ENCODE data around the gene CDC42EP2.

DNA sequence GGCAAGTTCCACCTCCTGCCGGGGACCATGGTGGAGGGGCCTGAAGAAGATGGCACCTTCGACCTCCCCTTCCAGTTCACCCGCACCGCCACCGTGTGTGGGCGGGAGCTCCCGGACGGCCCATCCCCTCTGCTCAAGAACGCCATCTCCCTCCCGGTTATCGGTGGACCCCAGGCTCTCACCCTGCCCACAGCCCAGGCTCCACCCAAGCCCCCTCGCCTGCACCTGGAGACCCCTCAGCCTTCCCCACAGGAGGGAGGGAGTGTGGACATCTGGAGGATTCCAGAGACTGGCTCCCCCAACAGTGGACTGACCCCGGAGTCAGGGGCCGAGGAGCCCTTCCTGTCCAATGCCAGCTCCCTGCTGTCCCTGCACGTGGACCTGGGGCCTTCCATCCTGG, 6.4 kb downstream of the CDC42EP2 start:
- TF ChIP-seq EP300 (IDR thresholded peaks at IDR 0.05; ENCODE audit: borderline replicate concordance in 1 of 2, control insufficient read depth in 1 of 2, low read depth in 2 of 2, low read length in 2 of 2) (no peak), JUND (IDR thresholded peaks at IDR 0.05; ENCODE audit: low read depth, low read length) (no peak), POLR2A (IDR thresholded peaks at IDR 0.05; ENCODE audit: low read depth, low read length) (no peak), EZH2 (IDR thresholded peaks at IDR 0.05; ENCODE audit: borderline replicate concordance, control insufficient read depth, low read depth, low read length) (no peak)
- TF ChIP-seq, protein P1, sequence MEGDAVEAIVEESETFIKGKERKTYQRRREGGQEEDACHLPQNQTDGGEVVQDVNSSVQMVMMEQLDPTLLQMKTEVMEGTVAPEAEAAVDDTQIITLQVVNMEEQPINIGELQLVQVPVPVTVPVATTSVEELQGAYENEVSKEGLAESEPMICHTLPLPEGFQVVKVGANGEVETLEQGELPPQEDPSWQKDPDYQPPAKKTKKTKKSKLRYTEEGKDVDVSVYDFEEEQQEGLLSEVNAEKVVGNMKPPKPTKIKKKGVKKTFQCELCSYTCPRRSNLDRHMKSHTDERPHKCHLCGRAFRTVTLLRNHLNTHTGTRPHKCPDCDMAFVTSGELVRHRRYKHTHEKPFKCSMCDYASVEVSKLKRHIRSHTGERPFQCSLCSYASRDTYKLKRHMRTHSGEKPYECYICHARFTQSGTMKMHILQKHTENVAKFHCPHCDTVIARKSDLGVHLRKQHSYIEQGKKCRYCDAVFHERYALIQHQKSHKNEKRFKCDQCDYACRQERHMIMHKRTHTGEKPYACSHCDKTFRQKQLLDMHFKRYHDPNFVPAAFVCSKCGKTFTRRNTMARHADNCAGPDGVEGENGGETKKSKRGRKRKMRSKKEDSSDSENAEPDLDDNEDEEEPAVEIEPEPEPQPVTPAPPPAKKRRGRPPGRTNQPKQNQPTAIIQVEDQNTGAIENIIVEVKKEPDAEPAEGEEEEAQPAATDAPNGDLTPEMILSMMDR (IDR thresholded peaks at IDR 0.05 in 2 of 3, conservative IDR thresholded peaks at IDR 0.05 in 1 of 3; ENCODE audit: control insufficient read depth in 2 of 3, extremely low read depth in 1 of 3, insufficient read depth in 1 of 3, low read depth in 3 of 3, low read length in 3 of 3): no peak
- TF ChIP-seq, protein P2, sequence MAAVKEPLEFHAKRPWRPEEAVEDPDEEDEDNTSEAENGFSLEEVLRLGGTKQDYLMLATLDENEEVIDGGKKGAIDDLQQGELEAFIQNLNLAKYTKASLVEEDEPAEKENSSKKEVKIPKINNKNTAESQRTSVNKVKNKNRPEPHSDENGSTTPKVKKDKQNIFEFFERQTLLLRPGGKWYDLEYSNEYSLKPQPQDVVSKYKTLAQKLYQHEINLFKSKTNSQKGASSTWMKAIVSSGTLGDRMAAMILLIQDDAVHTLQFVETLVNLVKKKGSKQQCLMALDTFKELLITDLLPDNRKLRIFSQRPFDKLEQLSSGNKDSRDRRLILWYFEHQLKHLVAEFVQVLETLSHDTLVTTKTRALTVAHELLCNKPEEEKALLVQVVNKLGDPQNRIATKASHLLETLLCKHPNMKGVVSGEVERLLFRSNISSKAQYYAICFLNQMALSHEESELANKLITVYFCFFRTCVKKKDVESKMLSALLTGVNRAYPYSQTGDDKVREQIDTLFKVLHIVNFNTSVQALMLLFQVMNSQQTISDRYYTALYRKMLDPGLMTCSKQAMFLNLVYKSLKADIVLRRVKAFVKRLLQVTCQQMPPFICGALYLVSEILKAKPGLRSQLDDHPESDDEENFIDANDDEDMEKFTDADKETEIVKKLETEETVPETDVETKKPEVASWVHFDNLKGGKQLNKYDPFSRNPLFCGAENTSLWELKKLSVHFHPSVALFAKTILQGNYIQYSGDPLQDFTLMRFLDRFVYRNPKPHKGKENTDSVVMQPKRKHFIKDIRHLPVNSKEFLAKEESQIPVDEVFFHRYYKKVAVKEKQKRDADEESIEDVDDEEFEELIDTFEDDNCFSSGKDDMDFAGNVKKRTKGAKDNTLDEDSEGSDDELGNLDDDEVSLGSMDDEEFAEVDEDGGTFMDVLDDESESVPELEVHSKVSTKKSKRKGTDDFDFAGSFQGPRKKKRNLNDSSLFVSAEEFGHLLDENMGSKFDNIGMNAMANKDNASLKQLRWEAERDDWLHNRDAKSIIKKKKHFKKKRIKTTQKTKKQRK (IDR thresholded peaks at IDR 0.05; ENCODE audit: low read depth, low read length): no peak

All from GM12878 (cell line).